ENCODE results near the gene APOH. TPM values are rescaled to one million over a fixed set of nuclear protein-coding genes. Genes with fewer than 3 reads are reported as not detected.

Gene APOH
- total and polyA plus RNA-seq, 9 of the 15 experiments (the other 6 are each of a cell fraction or from before 2014, with no cell fraction given), result 1.1 TPM; not detected in 8

- no peak for TF ChIP-seq USF2 (CRISPR knock-in tag; IDR thresholded peaks at IDR 0.05)
These were observed 19.0 kb downstream of the APOH start (continued) for GRCh38 chr17:66210208-66210574.

- H3K9me3 ChIP-seq (replicated peaks; ENCODE audit: control insufficient read depth, insufficient read depth, low read depth, low read length), result no peaks in the 10 kb centered on the region
- in situ Hi-C loops (cut with MboI), result loop anchor here (10.0 kb wide), 1 partner anchor 697 kb away; no protein-coding TSS in a partner anchor
- no peaks in the 10 kb centered on the region for H4K20me1 ChIP-seq (replicated peaks; ENCODE audit: control insufficient read depth, insufficient read depth, low read length)
- no peaks in the 10 kb centered on the region for H3K79me2 ChIP-seq (ENCODE audit: control insufficient read depth, insufficient read depth, low read length)
- CTCF ChIA-PET (ENCODE audit: low intra/inter-chr PET ratio), result no interaction called here
- ATAC-seq (no peak), FAIRE-seq (no peak), DNase-seq (ENCODE audit: extremely low read depth in 1 of 4, low spot score in 3 of 4) (no peak)
- no peak overlapping the region for H3K4me3 ChIP-seq
- POLR2A ChIA-PET, result interaction anchor here (0.5 kb wide), 1 partner anchor 10 kb away, joined by 3 read pairs; no protein-coding TSS in a partner anchor
- no peak overlapping the region for H3K9ac ChIP-seq (ENCODE audit: insufficient read depth in 1 of 2, low read depth in 2 of 2, low read length in 2 of 2)
- H3K36me3 ChIP-seq (ENCODE audit: control insufficient read depth, insufficient read depth, low read length), result no peaks in the 10 kb centered on the region
- intact Hi-C loops (cut with micrococcal nuclease), result no loop called here
- H3K9me1 ChIP-seq (ENCODE audit: control insufficient read depth, insufficient read depth, low read length), result no peaks in the 10 kb centered on the region
- no peak overlapping the region for H2AFZ ChIP-seq (ENCODE audit: low read depth, low read length)
- no peaks in the 10 kb centered on the region for H3K4me1 ChIP-seq (replicated peaks in 1 of 2; ENCODE audit: control insufficient read depth in 2 of 2, insufficient read depth in 2 of 2, low read length in 2 of 2)
- H3K4me2 ChIP-seq (ENCODE audit: insufficient read depth, low read length), result no peak overlapping the region
- peaks cover 7 to 22% of the 10 kb centered on the region in 2 experiments; a peak in 3 of 5 replicates for H3K27me3 ChIP-seq (ENCODE audit: control insufficient read depth in 2 of 2, insufficient read depth in 2 of 2, low read length in 2 of 2)
- no TSS peak for BruUV-seq (replicated peaks)
- H3K27ac ChIP-seq (ENCODE audit: extremely low read depth, low read depth, low read length), result no peak overlapping the region
- no peak for TF ChIP-seq CEBPZ (IDR thresholded peaks at IDR 0.05; ENCODE audit: borderline replicate concordance, low read depth, low read length)
- TF ChIP-seq SRSF1 (IDR thresholded peaks at IDR 0.05; ENCODE audit: low read depth, low read length), result no peak
- no peak for TF ChIP-seq ZNF436 (CRISPR knock-in tag; IDR thresholded peaks at IDR 0.05)
- TF ChIP-seq ZNF318 (IDR thresholded peaks at IDR 0.05; ENCODE audit: borderline replicate concordance in 1 of 2, low read depth in 1 of 2), result no peak
- TF ChIP-seq ZC3H11A (IDR thresholded peaks at IDR 0.05; ENCODE audit: low read depth, low read length), result no peak
- no peak for TF ChIP-seq CSDE1 (IDR thresholded peaks at IDR 0.05)
- no peak for TF ChIP-seq CHD4 (IDR thresholded peaks at IDR 0.05; ENCODE audit: insufficient read depth, insufficient replicate concordance, low read depth, low read length, poor library complexity, severe bottlenecking)
These were observed 21.3 kb downstream of the APOH start for GRCh38 chr17:66207936-66208335.

Measured in K562 (cell line).